ENCODE results near the gene SYP.

GRCh38 chrX:49187526-49187925 lies 12.5 kb downstream of the SYP start:
- TF ChIP-seq CTCF (IDR thresholded peaks at IDR 0.05) (no peak), POLR2AphosphoS5 (IDR thresholded peaks at IDR 0.05) (no peak)

Measured in prostate gland (tissue), 2 donors.